H9 (cell line): ENCODE data around the gene CHGA. TPM values are rescaled to one million over a fixed set of nuclear protein-coding genes. Genes with fewer than 3 reads are reported as not detected.

Experiments used
- DNase-seq: peaks from one replicate; pipeline ENCODE4 v3.0.0-alpha.2; 2017
- H2AFZ ChIP-seq: one replicate; pipeline ENCODE4 v1.6.1; 2013; ENCODE audit warnings: mild to moderate bottlenecking, low read length, control low read depth, moderate library complexity
- H2AK5ac ChIP-seq: 2 replicates; pipeline ENCODE4 v1.6.1; 2013; ENCODE audit warnings: low read length, control low read depth, mixed read lengths; ENCODE audit not compliant: insufficient read length
- H2BK120ac ChIP-seq: one replicate; pipeline ENCODE4 v1.6.1; 2013; ENCODE audit warnings: low read depth, mild to moderate bottlenecking, low read length, control low read depth, inconsistent platforms; ENCODE audit not compliant: poor library complexity, severe bottlenecking
- H2BK12ac ChIP-seq: 2 replicates; pipeline ENCODE4 v1.6.1; 2013; ENCODE audit warnings: low read length, control low read depth, mixed read lengths, low read depth; ENCODE audit not compliant: insufficient read length
- H2BK15ac ChIP-seq: 2 replicates; pipeline ENCODE4 v1.6.1; 2013; ENCODE audit warnings: low read depth, low read length, control low read depth
- H2BK20ac ChIP-seq: one replicate; pipeline ENCODE4 v1.6.1; 2013; ENCODE audit warnings: low read depth, mild to moderate bottlenecking, low read length, control low read depth, inconsistent platforms; ENCODE audit not compliant: poor library complexity, severe bottlenecking
- H2BK5ac ChIP-seq: 2 replicates; pipeline ENCODE4 v1.6.1; 2013; ENCODE audit warnings: low read length, control low read depth, mixed read lengths; ENCODE audit not compliant: insufficient read length
- H3K14ac ChIP-seq: 2 replicates; pipeline ENCODE4 v1.6.1; 2013; ENCODE audit warnings: low read length, control low read depth; ENCODE audit not compliant: insufficient read depth
- H3K18ac ChIP-seq: 2 replicates; pipeline ENCODE4 v1.6.1; 2013; ENCODE audit warnings: low read depth, mild to moderate bottlenecking, mixed read lengths, low read length, control low read depth; ENCODE audit not compliant: insufficient read length
- H3K23ac ChIP-seq: 2 replicates; pipeline ENCODE4 v1.6.1; 2013; ENCODE audit warnings: low read length, control low read depth, mixed read lengths, low read depth; ENCODE audit not compliant: insufficient read length
- H3K23me2 ChIP-seq: 2 replicates; pipeline ENCODE4 v1.6.1; 2013; ENCODE audit warnings: low read depth, mild to moderate bottlenecking, mixed read lengths, low read length, control low read depth; ENCODE audit not compliant: insufficient read length, poor library complexity, severe bottlenecking
- H3K27ac ChIP-seq: 2 replicates; pipeline ENCODE4 v1.5.1; 2013; ENCODE audit warnings: low read length, control low read depth, mixed read lengths, low read depth; ENCODE audit not compliant: insufficient read length
- H3K27me3 ChIP-seq: 2 replicates; pipeline ENCODE4 v1.6.1; 2013; ENCODE audit warnings: low read length, control low read depth, inconsistent platforms; ENCODE audit not compliant: insufficient read depth
- H3K4ac ChIP-seq: 2 replicates; pipeline ENCODE4 v1.6.1; 2013; ENCODE audit warnings: low read depth, mild to moderate bottlenecking, control low read depth, inconsistent platforms, low read length, moderate library complexity
- H3K4me1 ChIP-seq: 2 replicates; pipeline ENCODE4 v1.6.1; 2013; ENCODE audit warnings: low read length, control low read depth, inconsistent platforms; ENCODE audit not compliant: insufficient read depth
- H3K4me2 ChIP-seq: 2 replicates; pipeline ENCODE4 v1.6.1; 2013; ENCODE audit warnings: low read length, control low read depth, mixed read lengths; ENCODE audit not compliant: insufficient read length, insufficient read depth
- H3K56ac ChIP-seq: 2 replicates; pipeline ENCODE4 v1.6.1; 2013; ENCODE audit warnings: low read depth, mild to moderate bottlenecking, mixed read lengths, low read length, control low read depth; ENCODE audit not compliant: insufficient read length
- H3K79me1 ChIP-seq: 2 replicates; pipeline ENCODE4 v1.6.1; 2013; ENCODE audit warnings: low read depth, mild to moderate bottlenecking, moderate library complexity, low read length, control low read depth, inconsistent platforms; ENCODE audit not compliant: insufficient read depth, poor library complexity, severe bottlenecking
- H3K79me2 ChIP-seq: 2 replicates; pipeline ENCODE4 v1.6.1; 2013; ENCODE audit warnings: low read length, control low read depth, inconsistent platforms; ENCODE audit not compliant: insufficient read depth
- H3K9ac ChIP-seq: 2 replicates; pipeline ENCODE4 v1.6.1; 2013; ENCODE audit warnings: low read length, control low read depth, mixed read lengths; ENCODE audit not compliant: insufficient read length; ENCODE audit errors: extremely low read depth
- H3K9me3 ChIP-seq: one replicate; pipeline ENCODE4 v1.6.1; 2013; ENCODE audit warnings: low read depth, low read length, inconsistent platforms; ENCODE audit not compliant: control insufficient read depth
- H3T11ph ChIP-seq: one replicate; pipeline ENCODE4 v1.6.1; 2013; ENCODE audit warnings: mild to moderate bottlenecking, low read length, control low read depth, inconsistent platforms
- H4K20me1 ChIP-seq: one replicate; pipeline ENCODE4 v1.6.1; 2013; ENCODE audit not compliant: control insufficient read depth, insufficient read length, insufficient read depth
- H4K5ac ChIP-seq: 2 replicates; pipeline ENCODE4 v1.6.1; 2013; ENCODE audit warnings: low read depth, mild to moderate bottlenecking, mixed read lengths, low read length, control low read depth; ENCODE audit not compliant: insufficient read length
- H4K8ac ChIP-seq: replicated peaks from 2 replicates; pipeline ENCODE4 v1.6.1; 2013; ENCODE audit warnings: low read length, control low read depth, mixed read lengths, low read depth; ENCODE audit not compliant: insufficient read length
- H4K91ac ChIP-seq: 2 replicates; pipeline ENCODE4 v1.6.1; 2013; ENCODE audit warnings: low read depth, mild to moderate bottlenecking, moderate library complexity, mixed read lengths, low read length, control low read depth; ENCODE audit not compliant: insufficient read length
- H3K27ac Mint-ChIP-seq, 3 experiments: 2 replicates in 2 of 3; 3 replicates in 1 of 3; pipeline ENCODE4 v1.8.0; 2020 to 2021; ENCODE audit warnings: mixed read lengths in 3 of 3, mild to moderate bottlenecking in 1 of 3, moderate library complexity in 1 of 3
- H3K27me3 Mint-ChIP-seq: 2 replicates; pipeline ENCODE4 v1.8.0; 2021; ENCODE audit warnings: low read depth, mild to moderate bottlenecking, moderate library complexity, mixed read lengths
- H3K36me3 Mint-ChIP-seq, 3 experiments: 2 replicates in 2 of 3; 3 replicates in 1 of 3; pipeline ENCODE4 v1.8.0; 2020 to 2021; ENCODE audit warnings: low read depth in 3 of 3, mixed read lengths in 3 of 3; ENCODE audit not compliant: insufficient read depth in 1 of 3
- H3K4me1 Mint-ChIP-seq, 2 experiments: 2 replicates each; pipeline ENCODE4 v1.8.0; 2020; ENCODE audit warnings: mixed read lengths in 2 of 2
- H3K4me3 Mint-ChIP-seq, 2 experiments: 2 replicates in 1 of 2; 3 replicates in 1 of 2; pipeline ENCODE4 v1.8.0; 2020 to 2021; ENCODE audit warnings: mild to moderate bottlenecking in 2 of 2, mixed read lengths in 2 of 2, moderate library complexity in 1 of 2
- H3K9me3 Mint-ChIP-seq, 2 experiments: 2 replicates in 1 of 2; 3 replicates in 1 of 2; pipeline ENCODE4 v1.8.0; 2020; ENCODE audit warnings: mild to moderate bottlenecking in 2 of 2, mixed read lengths in 2 of 2, moderate library complexity in 1 of 2
- CTCF ChIP-seq: fragments of 200-600 bp; sonication (generic); conservative IDR thresholded peaks from 3 replicates; pipeline ENCODE4 v1.8.0; 2021; ENCODE audit warnings: antibody characterized with exemption, mild to moderate bottlenecking
- WGBS: extraction: QIAGEN DNeasy Blood & Tissue Kit; methylation state at CpG from one replicate; pipeline ENCODE4 v1.1.7; 2013; ENCODE audit warnings: missing lambda C conversion rate, low lambda C conversion rate, mixed read lengths; ENCODE audit not compliant: insufficient read length; ENCODE audit errors: extremely low coverage; 5-methylcytosine and 5-hydroxymethylcytosine counted together
- total RNA-seq: library from RNA; stranded (reverse); gene quantifications from 2 replicates; pipeline ENCODE4 v1.2.1, GENCODE V29; 2021

CHGA gene
- total RNA-seq, 1 experiment from 2014 or later: 6.7 TPM

DNA sequence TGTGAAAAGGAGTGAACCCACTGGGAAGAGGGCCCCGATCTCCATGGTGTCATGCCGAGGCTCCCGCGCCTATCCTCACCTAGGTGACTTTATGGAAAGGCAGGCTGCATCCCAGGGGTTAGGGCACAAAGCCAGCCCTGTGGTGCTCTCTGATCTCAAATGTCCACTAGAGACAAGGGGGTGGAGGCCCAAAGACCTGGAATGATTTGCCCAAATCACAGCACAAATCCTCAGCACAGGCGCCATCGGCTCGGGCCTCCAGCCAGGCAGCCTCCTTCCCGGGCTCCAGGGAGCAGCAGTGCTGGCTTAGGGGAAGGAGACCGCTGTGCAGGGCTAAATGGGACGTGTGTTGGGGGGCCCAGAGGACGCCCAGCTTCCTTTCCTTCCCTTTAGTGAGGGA lies 17.6 kb downstream of the CHGA start:
- no peak overlapping the region for H3K18ac ChIP-seq
- no peaks in the 10 kb centered on the region for H4K20me1 ChIP-seq
- no CpG with 5 or more reads among the region's 11 CpGs for WGBS
- H3K27me3 ChIP-seq: no peaks in the 10 kb centered on the region
- no peak overlapping the region for H4K8ac ChIP-seq
- H2BK5ac ChIP-seq: no peak overlapping the region
- H3K27ac ChIP-seq: no peak overlapping the region
- H3K9ac ChIP-seq: no peak overlapping the region
- no peak overlapping the region for H2BK12ac ChIP-seq
- H3K56ac ChIP-seq: no peak overlapping the region
- no peak overlapping the region for H4K5ac ChIP-seq
- H2AK5ac ChIP-seq: no peak overlapping the region
- no peak overlapping the region for H3K4ac ChIP-seq
- Mint-ChIP-seq H3K4me3 (no peak overlapping the region), H3K36me3 (peaks cover 7 to 18% (median 13%) of the 10 kb centered on the region in 3 experiments), H3K4me1 (no peaks in the 10 kb centered on the region), H3K27ac (no peak overlapping the region; a peak in 1 of 7 replicates), H3K27me3 (peaks cover 3% of the 10 kb centered on the region; the same call in 1 of the 2 replicates), H3K9me3 (no peaks in the 10 kb centered on the region)
- DNase-seq: no peak
- H2BK20ac ChIP-seq: no peak overlapping the region
- no peak overlapping the region for H3T11ph ChIP-seq
- H3K14ac ChIP-seq: no peak overlapping the region
- no peaks in the 10 kb centered on the region for H3K23me2 ChIP-seq
- no peaks in the 10 kb centered on the region for H3K79me2 ChIP-seq
- no peak overlapping the region for H2BK15ac ChIP-seq
- no peak overlapping the region for H3K4me2 ChIP-seq
- H3K79me1 ChIP-seq: no peaks in the 10 kb centered on the region
- no peak overlapping the region for H4K91ac ChIP-seq
- no peaks in the 10 kb centered on the region for H3K9me3 ChIP-seq
- H2BK120ac ChIP-seq: no peak overlapping the region
- H3K4me1 ChIP-seq: no peaks in the 10 kb centered on the region
- H2AFZ ChIP-seq: no peak overlapping the region
- H3K23ac ChIP-seq: no peak overlapping the region
- TF ChIP-seq CTCF: no peak
